NT2/D1 (cell line): ENCODE results near the gene PHKB.
"Not testable (repeated sequence)": the region's sequence is repeated elsewhere in the genome, so short reads cannot be mapped to it uniquely, and the experiment has no call there.

Experiments
- DNase-seq: peaks from one replicate; pipeline ENCODE4 v3.0.0-alpha.2; 2011; ENCODE audit warnings: low read depth, low spot score
- H3K27me3 ChIP-seq: 2 replicates; pipeline ENCODE4 v1.6.0; 2011; ENCODE audit warnings: mild to moderate bottlenecking; ENCODE audit not compliant: insufficient read length, insufficient read depth
- H3K36me3 ChIP-seq: 2 replicates; pipeline ENCODE4 v1.6.1; 2011; ENCODE audit warnings: mild to moderate bottlenecking, low read length, mixed read lengths; ENCODE audit not compliant: insufficient read depth, insufficient read length
- H3K4me1 ChIP-seq: 2 replicates; pipeline ENCODE4 v1.5.1; 2011; ENCODE audit not compliant: insufficient read depth, insufficient read length
- H3K4me3 ChIP-seq: 2 replicates; pipeline ENCODE4 v1.5.1; 2011; ENCODE audit warnings: low read depth; ENCODE audit not compliant: insufficient read length
- H3K9ac ChIP-seq: 2 replicates; pipeline ENCODE4 v1.6.0; 2011; ENCODE audit warnings: low read depth; ENCODE audit not compliant: insufficient read length
- H3K9me3 ChIP-seq: 2 replicates; pipeline ENCODE4 v1.5.1; 2011; ENCODE audit warnings: mild to moderate bottlenecking, low read length; ENCODE audit not compliant: insufficient read depth
- SUZ12 ChIP-seq: IDR thresholded peaks from 2 replicates; pipeline ENCODE4 v1.6.1; 2011; ENCODE audit not compliant: insufficient read length, insufficient read depth; ENCODE audit errors: extremely low read depth
- YY1 ChIP-seq: IDR thresholded peaks from 2 replicates; pipeline ENCODE4 v1.6.1; 2011; ENCODE audit not compliant: insufficient read length, insufficient read depth
- ZNF274 ChIP-seq: IDR thresholded peaks from 2 replicates; pipeline ENCODE4 v1.6.1; 2011; ENCODE audit warnings: mild to moderate bottlenecking, low read depth, low read length

PHKB gene

GRCh38 chr16:47519996-47520679 is 59.0 kb downstream of the PHKB start:
- DNase-seq, result no peak
- Histone ChIP-seq H3K36me3 (peaks cover 9% of the 10 kb centered on the region), H3K27me3 (no peaks in the 10 kb centered on the region), H3K4me1 (no peaks in the 10 kb centered on the region), H3K9ac (no peak overlapping the region), H3K9me3 (no peaks in the 10 kb centered on the region), H3K4me3 (no peak overlapping the region)
- TF ChIP-seq ZNF274 (no peak), SUZ12 (no peak), YY1 (no peak)

GRCh38 chr16:47523342-47524006 is 62.3 kb downstream of the PHKB start:
- Histone ChIP-seq H3K9me3 (no peaks in the 10 kb centered on the region), H3K9ac (no peak overlapping the region), H3K27me3 (no peaks in the 10 kb centered on the region), H3K4me3 (no peak overlapping the region), H3K4me1 (no peaks in the 10 kb centered on the region), H3K36me3 (peaks cover 2% of the 10 kb centered on the region)
- TF ChIP-seq SUZ12 (no peak), YY1 (no peak), ZNF274 (no peak)
- DNase-seq, result no peak

DNA sequence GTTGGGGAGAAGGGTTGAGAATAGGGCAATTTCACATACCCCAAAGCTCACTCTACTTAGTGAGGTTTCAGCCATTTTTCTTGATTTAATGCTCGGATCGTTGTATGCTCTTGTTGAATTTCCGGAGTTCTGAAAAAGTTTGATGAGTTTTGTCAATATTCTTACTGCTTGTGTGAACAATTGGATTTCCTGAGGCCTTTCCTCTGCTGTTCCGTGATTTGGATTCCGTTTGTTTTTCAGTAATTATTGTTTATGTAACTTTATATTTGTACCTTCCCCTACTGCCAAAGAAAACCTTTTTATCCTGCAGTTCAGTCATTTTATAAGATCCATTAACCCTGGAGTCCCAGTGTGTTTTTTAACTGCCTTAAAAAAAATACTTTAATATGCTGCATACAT is 62.9 kb downstream of the PHKB start:
- no peak overlapping the region for H3K9ac ChIP-seq
- TF ChIP-seq ZNF274 (no peak), SUZ12 (no peak)

DNA sequence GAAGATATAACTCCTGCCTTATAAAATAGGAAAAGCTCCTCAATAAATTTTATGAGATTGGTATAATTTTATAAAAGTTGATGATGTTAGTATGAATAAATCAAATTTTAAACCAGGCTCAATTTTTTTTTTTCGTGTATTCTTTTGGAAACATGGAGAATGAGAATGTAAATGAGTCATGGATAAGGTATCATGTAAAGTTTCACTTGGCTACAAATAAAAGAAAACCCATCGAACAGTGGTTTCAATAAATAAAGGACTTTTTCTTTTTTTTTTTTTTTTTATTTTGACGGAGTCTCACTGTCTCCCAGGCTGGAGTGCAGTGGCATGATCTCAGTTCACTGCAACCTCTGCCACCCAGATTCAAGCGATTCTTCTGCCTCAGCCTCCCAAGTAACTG is 67.3 kb downstream of the PHKB start:
- Histone ChIP-seq H3K4me3 (no peak overlapping the region), H3K9me3 (peaks cover 9% of the 10 kb centered on the region; the same call in 1 of the 2 replicates), H3K4me1 (no peaks in the 10 kb centered on the region), H3K36me3 (no peaks in the 10 kb centered on the region), H3K27me3 (no peaks in the 10 kb centered on the region), H3K9ac (no peak overlapping the region)
- no peak for DNase-seq
- TF ChIP-seq SUZ12, result no peak
- no peak for TF ChIP-seq YY1
- no peak for TF ChIP-seq ZNF274

More for the DNA sequence above, 62.9 kb downstream of the PHKB start:
- Histone ChIP-seq H3K4me1 (no peaks in the 10 kb centered on the region), H3K36me3 (peaks cover 2% of the 10 kb centered on the region), H3K4me3 (no peak overlapping the region), H3K27me3 (no peaks in the 10 kb centered on the region), H3K9me3 (no peaks in the 10 kb centered on the region)
- no peak for DNase-seq

DNA sequence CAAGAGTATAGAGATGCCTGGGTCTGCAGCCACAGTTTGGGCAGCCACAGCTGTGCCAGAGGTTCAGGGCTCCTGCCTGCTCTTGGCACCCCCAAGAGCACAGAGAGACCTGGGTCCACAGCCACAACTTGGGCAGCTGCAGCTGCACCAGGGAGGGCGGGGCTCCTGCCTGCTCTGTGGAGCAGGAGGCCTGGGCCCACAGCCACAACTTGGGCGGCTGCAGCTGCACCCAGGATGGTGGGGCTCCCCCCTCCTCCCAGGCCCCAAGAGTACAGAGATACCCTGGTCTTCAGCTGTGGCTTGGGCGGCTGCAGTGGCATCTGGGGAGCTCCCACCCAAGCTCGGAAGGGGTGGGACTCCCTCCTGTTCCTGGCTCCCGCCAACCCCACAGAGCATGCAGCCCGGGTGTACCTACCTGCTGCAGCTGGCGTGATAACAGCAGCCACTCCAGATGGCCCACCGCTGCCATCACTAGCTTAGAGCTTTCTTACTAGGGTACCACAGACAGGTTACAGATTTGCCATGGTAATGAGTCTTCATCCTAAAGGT is 72.7 kb downstream of the PHKB start:
- no peak for DNase-seq

DNA sequence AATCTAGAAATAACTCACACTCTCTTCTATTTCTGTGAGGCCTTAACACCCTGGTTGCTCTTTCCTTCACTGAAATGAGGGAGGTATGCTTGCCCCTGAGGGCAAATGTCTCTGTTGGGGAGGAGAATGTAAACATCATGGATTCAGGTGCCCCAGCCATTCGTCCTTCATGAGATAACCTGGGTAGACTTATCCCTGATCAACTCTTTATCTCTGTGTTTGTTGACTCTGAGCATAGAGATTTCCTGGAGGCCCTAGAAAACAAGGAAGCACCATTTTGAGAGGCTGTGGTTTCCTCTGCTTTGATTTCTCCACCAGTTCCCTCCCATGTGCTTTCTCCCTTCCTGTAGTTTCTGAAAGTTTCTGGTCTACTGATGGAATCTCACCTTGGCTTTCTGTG is 77.3 kb downstream of the PHKB start:
- Histone ChIP-seq H3K36me3 (no peaks in the 10 kb centered on the region), H3K4me1 (no peaks in the 10 kb centered on the region), H3K27me3 (no peaks in the 10 kb centered on the region), H3K4me3 (no peak overlapping the region), H3K9ac (no peak overlapping the region), H3K9me3 (peaks cover 14% of the 10 kb centered on the region)
- TF ChIP-seq ZNF274 (no peak), SUZ12 (no peak), YY1 (no peak)
- DNase-seq, result no peak

More for the DNA sequence above, 72.7 kb downstream of the PHKB start:
- Histone ChIP-seq H3K4me1 (no peaks in the 10 kb centered on the region), H3K4me3 (no peak overlapping the region), H3K36me3 (no peaks in the 10 kb centered on the region), H3K9me3 (peaks cover 10% of the 10 kb centered on the region), H3K9ac (no peak overlapping the region), H3K27me3 (no peaks in the 10 kb centered on the region)
- no peak for TF ChIP-seq YY1
- TF ChIP-seq ZNF274, result no peak
- no peak for TF ChIP-seq SUZ12

- H3K27me3 ChIP-seq, H3K9ac ChIP-seq, H3K36me3 ChIP-seq, DNase-seq, H3K4me3 ChIP-seq, H3K4me1 ChIP-seq: not testable (repeated sequence)
- peaks cover 14% of the 10 kb centered on the region for H3K9me3 ChIP-seq
These were observed 78.9 kb downstream of the PHKB start for GRCh38 chr16:47539707-47540670.

DNA sequence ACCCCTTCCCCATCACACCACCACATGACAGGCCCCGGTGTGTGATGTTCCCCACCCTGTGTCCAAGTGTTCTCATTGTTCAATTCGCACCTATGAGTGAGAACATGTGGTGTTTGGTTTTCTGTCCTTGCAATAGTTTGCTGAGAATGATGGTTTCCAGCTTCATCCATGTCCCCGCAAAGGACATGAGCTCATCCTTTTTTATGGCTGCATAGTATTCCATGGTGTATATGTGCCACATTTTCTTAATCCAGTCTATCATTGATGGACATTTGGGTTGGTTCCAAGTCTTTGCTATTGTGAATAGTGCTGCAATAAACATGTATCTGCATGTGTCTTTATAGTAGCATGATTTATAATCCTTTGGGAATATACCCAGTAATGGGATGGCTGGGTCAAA is 80.0 kb downstream of the PHKB start:
- not testable (repeated sequence) for DNase-seq, H3K36me3 ChIP-seq, H3K9ac ChIP-seq, H3K4me3 ChIP-seq, H3K27me3 ChIP-seq, H3K4me1 ChIP-seq
- peaks cover 17% of the 10 kb centered on the region for H3K9me3 ChIP-seq

DNA sequence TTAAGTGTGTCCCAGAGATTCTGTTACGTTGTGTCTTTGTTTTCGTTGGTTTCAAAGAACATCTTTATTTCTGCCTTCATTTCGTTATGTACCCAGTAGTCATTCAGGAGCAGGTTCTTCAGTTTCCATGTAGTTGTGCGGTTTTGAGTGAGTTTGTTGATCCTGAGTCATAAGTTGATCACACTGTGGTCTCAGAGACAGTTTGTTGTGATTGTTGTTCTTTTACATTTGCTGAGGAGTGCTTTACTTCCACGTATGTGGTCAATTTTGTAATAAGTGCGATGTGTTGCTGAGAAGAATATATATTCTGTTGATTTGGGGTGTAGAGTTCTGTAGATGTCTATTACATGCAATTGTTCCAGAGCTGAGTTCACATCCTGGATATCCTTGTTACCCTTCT is 83.1 kb downstream of the PHKB start:
- H3K9ac ChIP-seq, H3K4me1 ChIP-seq: not testable (repeated sequence)

GRCh38 chr16:47551185-47551584 is 90.1 kb downstream of the PHKB start:
- H3K4me1 ChIP-seq, H3K4me3 ChIP-seq, DNase-seq, H3K9ac ChIP-seq, H3K27me3 ChIP-seq: not testable (repeated sequence)
- H3K36me3 ChIP-seq, result peaks cover 17% of the 10 kb centered on the region
- H3K9me3 ChIP-seq, result peaks cover 17% of the 10 kb centered on the region; the same call in 1 of the 2 replicates

More for the DNA sequence above, 83.1 kb downstream of the PHKB start:
- not testable (repeated sequence) for H3K4me3 ChIP-seq, H3K36me3 ChIP-seq, H3K27me3 ChIP-seq, DNase-seq
- peaks cover 29% of the 10 kb centered on the region for H3K9me3 ChIP-seq
